GM19328 (cell line): ENCODE data around the gene MTHFD1L.
"Not testable (repeated sequence)": the region's sequence is repeated elsewhere in the genome, so short reads cannot be mapped to it uniquely, and the experiment has no call there.

Source experiments
- ATAC-seq: cut with Tn5 transposase; IDR thresholded peaks from one replicate; pipeline ENCODE4 v1.9.1; 2021; ENCODE audit warnings: mild to moderate bottlenecking, moderate library complexity; ENCODE audit not compliant: unreplicated experiment

MTHFD1L gene

DNA sequence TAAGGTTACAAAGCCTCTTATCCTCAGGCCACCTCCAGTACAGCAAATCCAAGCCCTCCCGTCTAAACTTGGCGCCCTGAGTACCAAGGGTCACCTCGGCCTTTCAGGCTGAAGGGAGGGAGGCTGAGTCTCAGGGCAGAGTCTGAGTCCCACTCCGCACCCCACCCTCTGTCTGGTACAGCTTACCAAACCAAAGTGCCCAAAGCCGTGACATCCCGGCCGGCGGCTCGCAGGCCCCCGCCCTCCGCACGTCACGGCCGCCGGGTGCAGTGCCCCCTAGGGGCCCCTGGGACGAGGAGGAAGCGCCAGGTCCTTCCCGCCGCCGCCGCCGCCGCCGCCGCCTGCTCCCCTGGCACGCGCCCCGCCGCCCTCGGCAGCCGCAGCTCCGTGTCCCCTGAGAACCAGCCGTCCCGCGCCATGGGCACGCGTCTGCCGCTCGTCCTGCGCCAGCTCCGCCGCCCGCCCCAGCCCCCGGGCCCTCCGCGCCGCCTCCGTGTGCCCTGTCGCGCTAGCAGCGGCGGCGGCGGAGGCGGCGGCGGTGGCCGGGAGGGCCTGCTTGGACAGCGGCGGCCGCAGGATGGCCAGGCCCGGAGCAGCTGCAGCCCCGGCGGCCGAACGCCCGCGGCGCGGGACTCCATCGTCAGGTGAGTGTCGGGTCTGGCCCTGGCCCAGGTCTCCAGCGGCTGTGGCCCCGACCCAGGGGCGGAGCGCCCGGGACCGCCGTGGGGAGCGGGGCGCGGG lies at the start of gene MTHFD1L:
MTHFD1L (plus strand) TSS at position 297 of the 741 bp plus-strand sequence; CDS start at position 418, 121 bp downstream.
- ATAC-seq, result peak; percentile 69

DNA sequence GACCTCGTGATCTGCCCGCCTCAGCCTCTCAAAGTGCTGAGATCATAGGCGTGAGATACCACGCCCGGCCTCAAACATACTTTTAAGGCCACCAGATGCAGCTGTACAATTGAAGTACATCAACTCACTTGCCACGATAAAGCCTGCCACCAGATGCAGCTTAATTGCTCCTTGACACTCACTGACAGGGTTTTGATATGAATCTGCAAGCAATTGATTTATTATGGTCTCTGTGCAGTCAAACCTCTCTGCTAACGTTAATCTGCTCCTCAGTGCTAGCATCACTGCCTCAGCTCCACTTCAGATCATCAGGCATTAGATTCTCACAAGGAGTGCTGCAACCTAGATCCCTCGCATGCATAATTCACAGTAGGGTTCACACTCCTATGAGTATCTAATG lies 48.9 kb upstream of the MTHFD1L start:
- not testable (repeated sequence) for ATAC-seq

DNA sequence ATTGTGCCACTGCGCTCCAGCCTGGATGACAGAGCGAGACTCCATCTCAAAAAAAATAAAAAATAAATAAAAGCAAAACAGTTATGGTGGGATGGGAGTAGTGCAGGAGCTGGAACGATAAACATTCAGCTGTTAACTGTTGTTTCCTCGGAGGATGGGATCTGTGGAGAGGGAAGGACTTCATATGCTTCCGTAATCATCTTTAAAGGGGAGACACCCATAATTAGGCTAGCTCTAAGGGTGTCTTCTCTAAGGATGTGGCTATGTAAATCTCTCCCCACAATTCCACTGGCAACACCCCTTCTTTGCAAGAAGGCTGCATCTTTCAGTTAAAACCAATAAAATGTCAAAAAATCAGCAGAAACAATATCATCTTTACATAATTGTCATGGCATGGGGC lies 42.6 kb upstream of the MTHFD1L start:
- no peak for ATAC-seq

DNA sequence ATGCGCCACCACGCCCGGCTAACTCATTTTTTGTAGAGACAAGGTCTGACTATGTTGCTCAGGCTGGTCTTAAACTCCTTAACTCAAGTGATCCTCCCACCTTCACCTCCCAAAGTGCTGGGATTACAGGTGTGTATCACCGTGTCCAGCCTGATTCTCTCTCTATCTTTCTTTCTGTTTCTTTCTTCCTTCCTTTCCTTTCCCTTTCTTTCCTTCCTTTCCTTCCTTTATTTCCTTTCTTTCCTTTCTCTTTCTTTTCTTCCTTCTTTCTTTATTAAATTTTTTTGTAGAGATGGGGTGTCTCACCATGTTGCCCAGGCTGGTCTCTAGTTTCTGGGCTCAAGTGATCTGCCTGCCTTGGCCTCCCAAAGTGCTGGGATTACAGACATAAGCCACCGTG lies 38.7 kb upstream of the MTHFD1L start:
- ATAC-seq, result no peak

DNA sequence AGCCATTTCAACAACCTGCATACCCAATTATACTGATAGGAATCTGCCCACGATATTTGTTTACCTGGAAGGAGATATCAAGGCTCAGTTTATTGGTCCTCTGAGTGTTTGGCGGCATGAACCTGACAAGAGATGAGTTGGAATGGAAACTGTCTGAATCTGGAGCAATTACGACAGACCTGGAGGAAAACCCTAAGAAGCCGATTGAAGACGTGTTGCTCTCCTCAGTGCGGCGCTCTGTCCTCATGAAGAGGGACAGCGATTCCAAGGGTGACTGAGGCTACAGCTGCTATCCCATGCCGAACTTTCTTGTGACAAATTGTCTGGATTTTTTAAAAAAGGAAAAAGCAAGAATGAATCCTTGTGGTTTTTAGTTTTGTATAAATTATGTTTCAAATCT lies 37.4 kb upstream of the MTHFD1L start:
- not testable (repeated sequence) for ATAC-seq

DNA sequence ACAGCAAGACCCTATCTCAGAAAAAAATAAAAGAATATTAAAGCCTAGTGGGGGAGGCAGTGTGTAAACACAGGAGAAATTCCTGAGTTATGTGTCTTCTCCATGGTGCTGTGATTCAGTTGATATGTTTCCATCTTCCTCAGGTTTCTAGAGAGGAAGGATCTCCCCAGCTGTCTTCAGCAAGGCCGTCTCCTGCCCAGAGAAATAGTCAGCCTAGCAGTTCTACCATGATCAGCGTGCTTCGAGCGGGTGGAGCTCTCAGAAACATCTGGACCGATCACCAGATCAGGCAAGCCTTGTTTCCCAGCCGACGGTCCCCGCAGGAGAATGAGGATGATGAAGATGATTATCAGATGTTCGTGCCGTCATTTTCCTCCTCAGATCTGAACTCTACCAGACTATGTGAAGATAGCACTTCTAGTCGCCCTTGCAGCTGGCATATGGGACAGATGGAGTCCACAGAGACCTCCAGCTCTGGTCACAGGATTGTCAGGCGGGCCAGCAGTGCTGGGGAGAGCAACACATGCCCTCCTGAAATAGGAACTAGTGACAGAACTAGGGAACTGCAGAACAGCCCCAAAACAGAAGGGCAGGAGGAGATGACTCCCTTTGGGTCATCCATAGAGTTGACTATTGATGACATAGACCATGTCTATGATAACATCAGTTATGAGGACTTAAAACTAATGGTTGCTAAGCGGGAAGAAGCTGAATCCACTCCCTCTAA lies 34.9 kb upstream of the MTHFD1L start:
- ATAC-seq, result no peak

DNA sequence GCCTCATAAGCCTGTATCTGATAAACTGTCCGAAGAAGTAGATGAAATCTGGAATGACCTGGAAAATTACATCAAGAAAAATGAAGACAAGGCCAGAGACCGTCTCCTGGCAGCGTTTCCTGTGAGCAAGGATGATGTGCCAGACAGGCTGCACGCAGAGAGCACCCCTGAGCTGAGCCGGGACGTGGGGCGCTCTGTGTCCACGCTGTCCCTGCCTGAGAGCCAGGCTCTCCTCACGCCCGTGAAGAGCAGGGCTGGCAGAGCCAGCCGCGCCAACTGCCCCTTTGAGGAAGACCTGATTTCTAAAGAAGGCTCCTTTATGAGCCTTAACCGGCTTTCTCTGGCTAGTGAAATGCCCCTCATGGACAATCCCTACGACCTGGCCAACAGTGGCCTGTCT lies 33.9 kb upstream of the MTHFD1L start:
- ATAC-seq, result no peak

DNA sequence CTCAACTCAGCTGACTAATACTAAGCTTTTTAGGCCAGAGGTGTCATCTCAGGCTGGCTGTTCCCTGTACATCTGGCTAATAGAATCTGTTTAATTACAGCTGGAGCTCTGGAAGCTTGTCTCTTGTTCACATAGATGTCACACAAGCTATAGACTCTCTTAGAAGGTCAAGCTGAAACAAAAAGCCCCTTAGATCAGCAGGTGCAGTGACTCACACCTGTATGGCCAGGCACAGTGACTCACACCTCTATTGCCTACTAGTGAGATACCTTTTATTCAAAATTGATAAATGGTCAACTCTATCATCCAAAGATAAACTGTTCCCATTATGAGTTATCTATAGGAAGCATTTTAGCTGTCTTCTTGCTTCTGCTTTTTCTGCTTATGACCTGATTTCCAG lies 29.9 kb upstream of the MTHFD1L start:
- no peak for ATAC-seq

DNA sequence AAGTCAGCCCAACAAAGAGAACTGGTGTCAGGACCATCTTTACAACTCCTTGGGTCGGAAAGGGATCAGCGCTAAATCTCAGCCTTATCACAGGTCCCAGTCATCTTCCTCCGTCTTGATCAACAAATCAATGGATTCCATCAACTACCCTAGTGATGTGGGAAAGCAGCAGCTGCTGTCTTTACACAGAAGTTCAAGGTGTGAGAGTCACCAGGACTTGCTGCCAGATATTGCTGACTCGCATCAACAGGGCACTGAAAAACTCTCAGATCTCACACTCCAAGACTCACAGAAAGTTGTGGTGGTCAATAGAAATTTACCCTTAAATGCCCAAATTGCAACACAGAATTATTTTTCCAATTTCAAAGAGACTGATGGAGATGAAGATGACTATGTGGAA lies 25.3 kb upstream of the MTHFD1L start:
- no peak for ATAC-seq

DNA sequence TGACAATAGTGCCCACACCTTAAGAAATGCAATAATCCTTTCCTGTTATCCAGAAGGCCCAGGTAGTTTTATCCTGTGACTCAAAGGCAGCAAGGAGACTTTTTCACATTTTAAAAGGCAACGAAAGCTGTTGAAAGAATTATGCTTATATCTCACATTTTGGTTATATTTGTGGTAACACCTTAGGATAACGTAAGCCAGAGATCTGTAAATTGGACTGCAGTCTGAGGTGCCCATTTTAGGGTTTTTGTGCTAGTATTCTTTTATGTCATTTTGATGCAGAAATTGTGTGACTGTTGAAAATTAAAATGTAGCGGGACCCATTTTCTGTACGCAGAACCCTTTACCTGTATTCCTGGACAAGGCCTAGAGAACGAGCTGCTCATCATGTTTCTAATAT lies 24.3 kb upstream of the MTHFD1L start:
- ATAC-seq, result no peak

DNA sequence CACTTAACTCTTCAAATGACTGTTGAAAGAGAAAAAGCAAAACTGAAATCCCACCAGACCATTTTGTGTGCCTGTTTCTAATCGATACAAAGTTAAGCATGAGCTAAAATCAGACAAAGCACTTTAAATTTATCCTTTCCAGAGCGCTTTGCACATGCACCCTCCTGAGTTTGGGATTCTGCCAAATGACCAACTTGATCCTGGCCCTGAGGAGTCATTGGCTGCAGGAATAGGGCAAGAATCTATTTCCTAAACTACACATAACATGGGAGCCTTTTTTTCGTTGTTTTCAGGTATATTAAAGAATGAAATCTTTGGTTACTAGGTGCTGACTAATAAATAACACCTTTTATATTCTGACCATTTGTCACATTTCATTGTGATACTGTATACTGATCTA lies 23.8 kb upstream of the MTHFD1L start:
- ATAC-seq, result no peak

DNA sequence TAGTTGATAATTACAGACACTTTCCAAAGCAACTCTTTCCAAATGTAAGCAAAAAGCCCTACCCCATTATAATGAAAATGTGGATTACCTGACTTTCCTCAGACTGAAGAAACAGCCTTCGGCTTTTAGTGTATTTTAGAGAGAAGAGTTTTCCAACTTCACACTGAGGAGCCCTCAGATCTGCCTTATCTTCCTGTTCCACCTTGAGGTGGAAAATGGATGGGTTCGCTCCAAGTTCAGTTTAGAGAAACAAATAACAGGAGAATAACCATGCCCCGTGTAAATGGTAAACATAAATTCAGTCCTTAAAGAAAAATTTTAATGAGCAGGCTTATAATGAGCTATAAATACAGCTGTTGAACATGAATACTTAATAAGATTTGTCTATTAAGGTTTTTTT lies 21.1 kb upstream of the MTHFD1L start:
- no peak for ATAC-seq

DNA sequence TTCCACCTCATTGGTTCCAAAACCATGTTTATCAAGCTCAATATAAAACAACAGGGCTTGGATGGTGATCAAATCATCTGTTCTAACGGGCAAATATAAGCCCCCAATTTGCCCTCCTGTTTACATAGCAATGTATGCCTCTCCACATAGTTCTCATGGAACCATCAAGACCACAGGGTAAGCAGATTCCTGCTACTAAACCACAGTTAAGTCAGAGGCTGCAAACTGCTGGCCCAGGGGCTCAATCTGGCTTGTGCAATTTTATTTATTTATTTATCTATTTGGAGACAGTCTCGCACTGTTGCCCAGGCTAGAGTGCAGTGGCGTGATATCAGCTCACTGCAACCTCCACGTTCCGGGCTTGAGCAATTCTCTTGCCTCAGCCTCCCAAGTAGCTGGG lies 18.9 kb upstream of the MTHFD1L start:
- ATAC-seq, result no peak

DNA sequence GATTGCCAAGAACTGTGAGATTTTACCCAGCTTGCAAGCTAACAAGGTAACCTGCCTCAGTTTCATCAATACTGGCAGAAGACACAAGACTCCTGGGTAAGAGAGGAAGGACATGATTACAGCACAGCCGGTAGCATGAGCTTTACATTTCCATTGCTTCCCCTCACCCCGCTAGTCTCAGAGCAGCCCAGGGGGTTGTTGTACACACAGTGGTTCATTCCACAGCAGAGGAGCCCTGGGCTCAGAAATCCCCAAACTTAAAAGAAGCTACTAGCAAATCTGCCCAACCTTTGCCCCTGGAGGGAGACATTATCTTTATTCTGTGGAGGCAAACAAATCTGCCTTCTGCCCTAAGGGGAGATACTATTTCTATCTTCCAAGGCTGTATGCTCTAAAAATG lies 17.1 kb upstream of the MTHFD1L start:
- ATAC-seq, result no peak

DNA sequence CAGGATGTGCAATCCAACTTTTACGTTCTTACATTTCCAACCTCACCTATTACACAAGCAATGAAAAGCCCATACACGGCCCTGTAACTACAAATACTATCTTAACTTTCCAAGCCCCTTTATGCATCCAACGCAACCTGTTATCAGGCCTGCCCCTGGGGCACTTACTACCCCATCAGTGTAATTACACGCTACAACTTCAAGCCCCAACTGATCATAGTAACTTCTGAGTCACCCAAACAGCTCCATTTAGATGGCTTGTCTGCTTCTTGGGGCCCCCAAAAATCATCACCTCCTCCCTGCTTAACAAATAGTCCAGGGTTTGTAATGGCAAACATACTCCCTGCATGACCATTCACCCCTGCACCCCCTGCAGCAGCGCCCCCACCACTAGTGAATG lies 11.1 kb upstream of the MTHFD1L start:
- ATAC-seq, result not testable (repeated sequence)

DNA sequence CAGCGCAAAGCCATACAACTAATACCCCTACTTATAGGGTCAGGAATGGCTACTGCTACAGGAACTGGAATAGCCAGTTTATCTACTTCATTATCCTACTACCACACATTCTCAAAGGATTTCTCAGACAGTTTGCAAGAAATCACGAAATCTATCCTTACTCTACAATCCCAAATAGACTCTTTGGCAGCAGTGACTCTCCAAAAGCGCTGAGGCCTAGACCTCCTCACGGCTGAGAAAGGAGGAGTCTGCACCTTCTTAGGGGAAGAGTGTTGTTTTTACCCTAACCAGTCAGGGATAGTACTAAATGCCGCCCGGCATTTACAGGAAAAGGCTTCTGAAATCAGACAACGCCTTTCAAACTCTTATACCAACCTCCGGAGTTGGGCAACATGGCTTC lies 10.3 kb upstream of the MTHFD1L start:
- ATAC-seq, result not testable (repeated sequence)

DNA sequence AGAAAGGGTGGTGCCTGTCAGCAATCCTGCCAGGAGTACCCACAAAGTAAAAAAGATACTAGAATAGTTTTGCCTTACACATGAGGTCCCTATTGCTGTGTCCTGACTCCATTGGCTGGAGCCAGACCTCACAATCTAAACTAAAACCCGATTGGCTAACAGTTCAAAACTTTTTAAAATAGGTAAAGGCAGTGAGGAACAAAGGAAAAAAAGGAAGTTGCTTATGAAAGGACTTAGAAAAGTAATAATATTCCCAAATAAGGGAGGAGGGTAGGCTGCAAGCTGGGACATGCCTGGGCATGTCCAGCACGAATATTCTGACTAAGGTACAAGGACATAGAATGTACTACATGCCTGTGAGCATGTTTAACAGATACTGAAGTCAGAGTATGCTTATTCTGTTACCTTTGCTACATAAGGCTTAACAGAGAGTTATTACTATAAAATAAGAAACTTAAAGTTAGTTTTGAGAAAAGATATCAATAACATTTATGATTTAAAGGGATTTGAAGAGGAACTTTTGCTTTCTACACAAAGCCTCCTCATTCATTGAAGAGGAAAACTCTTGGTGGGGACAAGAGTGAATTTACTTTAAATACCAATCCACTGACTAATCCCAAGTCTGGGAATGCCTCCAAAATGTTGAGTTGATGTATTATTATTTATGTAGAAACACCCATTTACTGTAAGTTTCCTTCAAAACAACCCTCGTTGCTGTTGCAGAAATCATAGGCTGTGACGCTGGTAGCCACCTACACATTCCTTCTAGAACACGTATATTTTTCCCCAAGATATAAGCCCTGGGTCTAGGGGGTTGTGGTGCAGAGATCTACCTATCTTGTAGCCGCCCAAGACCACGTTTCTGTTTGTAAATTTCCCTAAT lies 8.2 kb upstream of the MTHFD1L start:
- no peak for ATAC-seq

DNA sequence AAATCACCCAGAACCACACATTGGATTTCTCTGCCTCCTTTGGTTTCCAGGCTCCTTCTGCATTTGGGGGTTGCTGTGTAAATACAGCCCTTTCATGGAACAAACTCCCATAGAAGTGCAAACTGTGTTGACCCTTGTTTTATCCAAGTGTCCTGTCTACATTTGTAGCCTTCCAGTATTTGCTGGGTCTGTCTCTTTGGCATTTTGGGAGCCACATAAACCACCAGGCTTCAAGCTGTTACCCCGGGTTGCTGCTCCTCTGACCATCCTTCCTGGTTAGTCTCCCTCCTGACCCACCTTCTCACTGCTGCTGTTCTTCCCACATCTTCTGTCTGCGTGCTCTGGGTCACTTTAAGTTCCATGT lies 7.6 kb upstream of the MTHFD1L start:
- ATAC-seq, result no peak

DNA sequence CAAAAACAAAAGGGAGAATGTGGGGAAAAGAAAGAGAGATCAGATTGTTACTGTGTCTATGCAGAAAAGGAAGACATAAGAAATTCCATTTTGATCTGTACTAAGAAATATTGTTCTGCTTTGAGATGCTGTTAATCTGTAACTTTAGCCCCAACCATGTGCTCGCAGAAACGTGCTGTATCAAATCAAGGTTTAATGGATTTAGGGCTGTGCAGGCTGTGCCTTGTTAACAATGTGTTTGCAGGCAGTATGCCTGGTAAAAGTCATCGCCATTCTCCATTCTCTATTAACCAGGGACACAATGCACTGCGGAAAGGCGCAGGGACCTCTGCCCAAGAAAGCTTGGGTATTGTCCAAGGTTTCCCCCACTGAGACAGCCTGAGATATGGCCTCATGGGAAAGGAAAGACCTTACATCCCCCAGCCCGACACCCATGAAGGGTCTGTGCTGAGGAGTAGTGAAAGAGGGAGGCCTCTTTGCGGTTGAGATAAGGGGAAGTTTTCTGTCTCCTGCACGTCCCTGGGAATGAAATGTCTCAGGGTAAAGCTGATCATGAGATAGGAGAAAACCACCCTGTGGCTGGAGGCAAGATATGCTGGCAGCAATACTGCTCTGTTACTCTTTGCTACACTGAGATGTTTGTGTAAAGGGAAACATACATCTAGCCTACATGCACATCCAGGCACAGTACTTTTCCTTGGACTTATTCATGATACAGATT lies 3.9 kb upstream of the MTHFD1L start:
- not testable (repeated sequence) for ATAC-seq

DNA sequence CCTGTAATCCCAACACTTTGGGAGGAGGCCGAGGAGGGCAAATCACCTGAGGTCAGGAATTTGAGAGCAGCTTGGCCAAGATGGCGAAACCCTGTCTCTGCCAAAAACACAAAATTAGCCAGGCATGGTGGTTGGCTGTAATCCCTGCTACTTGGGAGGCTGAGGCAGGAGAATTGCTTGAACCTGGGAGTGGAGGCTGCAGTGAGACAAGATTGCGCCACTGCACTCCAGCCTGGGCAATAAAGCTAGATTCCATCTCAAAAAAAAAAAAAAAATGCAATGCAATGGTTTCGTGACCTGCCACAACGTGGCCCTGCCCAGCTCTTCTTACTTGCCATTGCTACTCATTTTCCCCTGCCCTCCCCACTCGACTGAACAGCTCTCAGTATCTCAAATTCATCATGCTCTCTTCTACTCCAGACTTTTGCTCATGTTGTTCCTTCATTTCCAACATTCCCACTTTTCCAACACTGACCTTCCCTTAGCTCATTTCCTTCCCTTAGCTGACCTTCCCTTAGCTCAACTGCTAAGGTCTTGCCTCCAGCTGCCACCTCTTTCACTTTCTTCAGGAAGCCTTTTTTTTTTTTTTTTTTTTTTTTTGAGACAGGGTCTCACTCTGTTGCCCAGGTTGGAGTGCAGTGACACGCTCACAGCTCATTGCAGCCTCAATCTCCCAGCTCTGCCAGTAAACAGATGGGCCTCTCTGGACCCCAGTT lies 2.1 kb upstream of the MTHFD1L start:
- no peak for ATAC-seq
